SK-N-SH treated with all-trans-retinoic acid at 6 μM for 48 hours (cell line): ENCODE results near the gene CNTN2.

Experiments used
- ATAC-seq: fragments of 200-7000 bp; cut with Tn5 transposase; 3 replicates; pipeline ENCODE4 v1.9.1; 2020; ENCODE audit warnings: mild to moderate bottlenecking, moderate library complexity
- BACH2 ChIP-seq: fragments of 250-450 bp; sonication (Bioruptor Pico); IDR thresholded peaks from 2 replicates; pipeline ENCODE4 v1.9.0; 2021; ENCODE audit warnings: mild to moderate bottlenecking, borderline replicate concordance
- CREB5 ChIP-seq: fragments of 250-450 bp; sonication (Bioruptor Pico); IDR thresholded peaks from 2 replicates; pipeline ENCODE4 v1.5.1; 2020; ENCODE audit warnings: low read depth, mild to moderate bottlenecking, moderate library complexity
- CSDC2 ChIP-seq: fragments of 250-450 bp; sonication (Bioruptor Pico); IDR thresholded peaks from 2 replicates; pipeline ENCODE4 v1.5.0; 2020; ENCODE audit warnings: mild to moderate bottlenecking, moderate library complexity
- CSRNP3 ChIP-seq: fragments of 250-450 bp; sonication (Bioruptor Pico); IDR thresholded peaks from 2 replicates; pipeline ENCODE4 v1.5.1; 2021; ENCODE audit warnings: mild to moderate bottlenecking, moderate library complexity
- ESRRG ChIP-seq: fragments of 250-450 bp; sonication (Bioruptor Pico); IDR thresholded peaks from 2 replicates; pipeline ENCODE4 v1.6.1; 2021; ENCODE audit warnings: mild to moderate bottlenecking
- GLIS3 ChIP-seq: fragments of 250-450 bp; sonication (Bioruptor Pico); IDR thresholded peaks from 2 replicates; pipeline ENCODE4 v1.5.0; 2020; ENCODE audit warnings: mild to moderate bottlenecking, moderate library complexity
- ISL1 ChIP-seq: fragments of 250-450 bp; sonication (Bioruptor Pico); IDR thresholded peaks from 2 replicates; pipeline ENCODE4 v2.1.2; 2022; ENCODE audit warnings: mild to moderate bottlenecking, moderate library complexity
- OSR1 ChIP-seq: fragments of 250-450 bp; sonication (Bioruptor Pico); IDR thresholded peaks from 2 replicates; pipeline ENCODE4 v1.8.0; 2022; ENCODE audit warnings: moderate library complexity, mild to moderate bottlenecking, inconsistent platforms
- PATZ1 ChIP-seq: fragments of 250-450 bp; sonication (Bioruptor Pico); IDR thresholded peaks from 2 replicates; pipeline ENCODE4 v1.8.0; 2020; ENCODE audit warnings: mild to moderate bottlenecking, moderate library complexity, borderline replicate concordance
- POU6F1 ChIP-seq: fragments of 250-450 bp; sonication (Bioruptor Pico); IDR thresholded peaks from 2 replicates; pipeline ENCODE4 v1.8.0; 2021; ENCODE audit warnings: low read depth, mild to moderate bottlenecking, moderate library complexity, borderline replicate concordance
- PPARA ChIP-seq: fragments of 250-450 bp; sonication (Bioruptor Pico); IDR thresholded peaks from 2 replicates; pipeline ENCODE4 v1.5.0; 2020; ENCODE audit warnings: mild to moderate bottlenecking, borderline replicate concordance
- RARB ChIP-seq: fragments of 250-450 bp; sonication (Bioruptor Pico); IDR thresholded peaks from 2 replicates; pipeline ENCODE4 v1.8.0; 2021; ENCODE audit warnings: mild to moderate bottlenecking, moderate library complexity
- SNAI2 ChIP-seq: fragments of 250-450 bp; sonication (Bioruptor Pico); IDR thresholded peaks from 2 replicates; pipeline ENCODE4 v1.5.0; 2020; ENCODE audit warnings: mild to moderate bottlenecking, moderate library complexity
- TCF4 ChIP-seq: fragments of 250-450 bp; sonication (Bioruptor Pico); IDR thresholded peaks from 2 replicates; pipeline ENCODE4 v1.8.0; 2021; ENCODE audit warnings: mild to moderate bottlenecking, moderate library complexity, borderline replicate concordance
- TOX ChIP-seq: fragments of 250-450 bp; sonication (Bioruptor Pico); IDR thresholded peaks from 2 replicates; pipeline ENCODE4 v1.8.0; 2021; ENCODE audit warnings: mild to moderate bottlenecking, moderate library complexity, borderline replicate concordance
- TSHZ2 ChIP-seq: fragments of 250-450 bp; sonication (Bioruptor Pico); IDR thresholded peaks from 2 replicates; pipeline ENCODE4 v1.5.0; 2020; ENCODE audit warnings: mild to moderate bottlenecking, moderate library complexity
- ZC3H10 ChIP-seq: fragments of 250-450 bp; sonication (Bioruptor Pico); IDR thresholded peaks from 2 replicates; pipeline ENCODE4 v1.5.1; 2021; ENCODE audit warnings: mild to moderate bottlenecking, moderate library complexity
- ZFP3 ChIP-seq: fragments of 250-450 bp; sonication (Bioruptor Pico); IDR thresholded peaks from 2 replicates; pipeline ENCODE4 v1.5.0; 2020; ENCODE audit warnings: mild to moderate bottlenecking, moderate library complexity
- ZFP30 ChIP-seq: fragments of 450-650 bp; formaldehyde crosslinking; IDR thresholded peaks from 2 replicates; pipeline ENCODE4 v1.5.0; 2022; ENCODE audit warnings: mild to moderate bottlenecking, moderate library complexity
- ZNF565 ChIP-seq: fragments of 450-650 bp; formaldehyde crosslinking; conservative IDR thresholded peaks from 2 replicates; pipeline ENCODE4 v1.5.0; 2020; ENCODE audit warnings: low read depth, mild to moderate bottlenecking, moderate library complexity
- ZNF70 ChIP-seq: fragments of 450-650 bp; formaldehyde crosslinking; IDR thresholded peaks from 2 replicates; pipeline ENCODE4 v1.5.0; 2020; ENCODE audit warnings: mild to moderate bottlenecking, moderate library complexity
- ZNF8 ChIP-seq: fragments of 450-650 bp; formaldehyde crosslinking; IDR thresholded peaks from 2 replicates; pipeline ENCODE4 v1.5.0; 2020; ENCODE audit warnings: mild to moderate bottlenecking, moderate library complexity

Gene CNTN2

DNA sequence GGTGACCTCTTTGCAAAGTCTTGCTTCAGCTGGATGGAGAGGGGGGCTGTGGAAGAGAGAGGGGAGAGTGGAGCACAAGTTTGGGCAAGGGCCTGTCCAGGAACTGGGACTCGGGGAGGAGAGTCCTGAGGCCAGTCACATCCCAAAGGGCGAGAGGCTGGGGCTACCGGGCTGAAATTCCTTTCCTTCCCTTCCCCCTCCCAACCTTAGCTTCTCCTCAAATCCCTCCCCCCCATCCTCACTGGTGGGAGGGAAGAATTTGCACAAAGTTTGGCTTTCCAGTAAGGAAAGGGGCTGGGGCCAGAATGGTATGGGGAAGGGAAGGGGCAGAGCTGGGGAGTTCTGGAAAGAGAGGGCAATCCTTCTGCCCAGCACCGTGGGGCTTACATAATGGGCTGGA lies 854 bp downstream of the CNTN2 start:
- no peak for TF ChIP-seq CSDC2 (CRISPR knock-in tag)
- TF ChIP-seq BACH2 (CRISPR knock-in tag), result no peak
- no peak for TF ChIP-seq ZC3H10 (CRISPR knock-in tag)
- TF ChIP-seq ZFP30 (CRISPR knock-in tag), result no peak
- TF ChIP-seq PPARA (CRISPR knock-in tag), result no peak
- TF ChIP-seq PATZ1 (CRISPR knock-in tag), result no peak
- TF ChIP-seq OSR1, result no peak
- TF ChIP-seq CREB5, result no peak
- TF ChIP-seq ZNF8 (CRISPR knock-in tag), result no peak
- TF ChIP-seq ISL1 (CRISPR knock-in tag), result no peak
- ATAC-seq, result no peak

GRCh38 chr1:205044741-205045140 lies 1.7 kb downstream of the CNTN2 start:
- TF ChIP-seq CSRNP3 (no peak), ZC3H10 (CRISPR knock-in tag) (no peak), BACH2 (CRISPR knock-in tag) (no peak), SNAI2 (no peak), ZFP30 (CRISPR knock-in tag) (no peak), GLIS3 (CRISPR knock-in tag) (no peak), ISL1 (CRISPR knock-in tag) (no peak), ESRRG (CRISPR knock-in tag) (no peak), OSR1 (no peak), POU6F1 (CRISPR knock-in tag) (no peak)
- ATAC-seq, result no peak

DNA sequence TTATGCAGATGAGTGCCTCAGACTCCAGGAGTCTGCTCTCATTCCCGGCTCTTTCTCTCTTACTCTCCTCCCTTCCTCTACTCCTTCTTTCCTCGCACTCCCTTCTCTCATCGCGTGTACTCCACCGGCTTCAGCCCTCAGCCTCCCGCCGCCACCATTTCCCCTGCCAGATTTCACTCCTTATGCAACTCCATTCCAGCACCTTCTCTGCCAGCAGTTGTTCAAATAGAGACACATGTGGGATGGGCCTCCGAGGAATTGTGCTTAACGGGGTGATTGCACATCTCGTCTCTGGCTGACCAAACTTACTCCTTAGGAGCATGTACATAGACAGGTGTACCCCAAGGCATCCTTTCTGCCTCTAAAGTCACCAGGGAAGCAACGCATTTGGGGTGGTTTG lies 2.1 kb downstream of the CNTN2 start:
- TF ChIP-seq ZC3H10 (CRISPR knock-in tag), result no peak
- no peak for TF ChIP-seq ZFP3 (CRISPR knock-in tag)
- no peak for TF ChIP-seq PPARA (CRISPR knock-in tag)
- TF ChIP-seq OSR1, result no peak
- TF ChIP-seq RARB, result no peak
- TF ChIP-seq BACH2 (CRISPR knock-in tag), result no peak
- TF ChIP-seq ISL1 (CRISPR knock-in tag), result no peak
- no peak for TF ChIP-seq TOX
- no peak for TF ChIP-seq ESRRG (CRISPR knock-in tag)
- TF ChIP-seq TCF4 (CRISPR knock-in tag), result no peak
- no peak for TF ChIP-seq GLIS3 (CRISPR knock-in tag)
- no peak for TF ChIP-seq TSHZ2 (CRISPR knock-in tag)
- TF ChIP-seq ZFP30 (CRISPR knock-in tag), result no peak
- no peak for TF ChIP-seq ZNF565 (CRISPR knock-in tag)
- TF ChIP-seq ZNF70, result no peak
- no peak for TF ChIP-seq CSRNP3
- no peak for TF ChIP-seq POU6F1 (CRISPR knock-in tag)
- no peak for TF ChIP-seq PATZ1 (CRISPR knock-in tag)
- no peak for ATAC-seq
